Measurements from ENCODE around the gene OGFR.

The OGFR gene, protein sequence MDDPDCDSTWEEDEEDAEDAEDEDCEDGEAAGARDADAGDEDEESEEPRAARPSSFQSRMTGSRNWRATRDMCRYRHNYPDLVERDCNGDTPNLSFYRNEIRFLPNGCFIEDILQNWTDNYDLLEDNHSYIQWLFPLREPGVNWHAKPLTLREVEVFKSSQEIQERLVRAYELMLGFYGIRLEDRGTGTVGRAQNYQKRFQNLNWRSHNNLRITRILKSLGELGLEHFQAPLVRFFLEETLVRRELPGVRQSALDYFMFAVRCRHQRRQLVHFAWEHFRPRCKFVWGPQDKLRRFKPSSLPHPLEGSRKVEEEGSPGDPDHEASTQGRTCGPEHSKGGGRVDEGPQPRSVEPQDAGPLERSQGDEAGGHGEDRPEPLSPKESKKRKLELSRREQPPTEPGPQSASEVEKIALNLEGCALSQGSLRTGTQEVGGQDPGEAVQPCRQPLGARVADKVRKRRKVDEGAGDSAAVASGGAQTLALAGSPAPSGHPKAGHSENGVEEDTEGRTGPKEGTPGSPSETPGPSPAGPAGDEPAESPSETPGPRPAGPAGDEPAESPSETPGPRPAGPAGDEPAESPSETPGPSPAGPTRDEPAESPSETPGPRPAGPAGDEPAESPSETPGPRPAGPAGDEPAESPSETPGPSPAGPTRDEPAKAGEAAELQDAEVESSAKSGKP

GRCh38 chr20:62804627-62805154, at the start of gene OGFR:
Gene OGFR, plus strand, starts transcription at chr20:62804835. Its CDS starts 25 bp downstream, at chr20:62804860.
- DNase-seq: peak; percentile 70

- no peak for DNase-seq
Observed at GRCh38 chr20:62754991-62755356, 49.7 kb upstream of the OGFR start.

DNA sequence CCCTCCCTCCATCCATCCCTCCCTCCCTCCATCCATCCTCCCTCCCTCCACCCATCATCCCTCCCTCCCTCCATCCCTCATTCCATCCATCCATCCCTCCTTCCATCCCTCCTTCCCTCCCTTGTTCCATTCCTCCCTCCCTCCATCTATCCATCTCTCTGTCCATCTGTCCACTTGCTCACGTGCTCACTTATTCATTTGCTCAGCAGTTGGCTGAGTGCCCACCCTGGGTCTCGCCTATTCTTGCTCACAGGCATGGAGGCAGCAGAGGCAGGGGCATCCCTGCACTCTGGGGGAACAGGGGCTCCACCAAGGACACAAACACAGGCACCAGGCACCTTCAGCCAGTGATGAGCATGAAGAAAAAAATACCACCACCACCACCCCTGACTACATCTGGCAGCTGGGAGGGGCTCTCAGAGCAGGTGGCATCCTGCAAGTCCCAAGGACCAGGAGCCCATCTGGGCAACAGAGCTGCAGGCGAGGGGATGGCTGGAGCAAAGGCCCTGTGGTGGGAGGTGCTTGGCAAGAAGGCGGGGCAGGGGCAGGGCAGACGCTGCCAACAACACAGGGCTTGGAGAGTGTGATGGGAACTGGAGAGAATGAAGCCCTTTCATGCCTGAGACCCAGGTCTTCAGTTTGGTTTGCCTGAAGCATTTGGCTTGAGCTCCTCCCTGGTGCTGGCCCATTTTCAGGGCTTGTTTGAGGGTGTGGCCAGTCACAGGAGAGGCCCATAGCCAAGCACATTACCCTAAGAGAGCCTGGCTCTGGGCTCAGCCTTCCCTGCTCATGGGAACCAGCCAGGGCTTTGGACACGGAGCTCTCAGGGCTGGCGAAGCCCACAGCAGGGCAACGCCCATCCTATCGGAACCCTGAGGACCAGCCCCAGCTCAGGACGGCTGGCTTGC, 48.6 kb upstream of the OGFR start:
- no peak for DNase-seq

DNA sequence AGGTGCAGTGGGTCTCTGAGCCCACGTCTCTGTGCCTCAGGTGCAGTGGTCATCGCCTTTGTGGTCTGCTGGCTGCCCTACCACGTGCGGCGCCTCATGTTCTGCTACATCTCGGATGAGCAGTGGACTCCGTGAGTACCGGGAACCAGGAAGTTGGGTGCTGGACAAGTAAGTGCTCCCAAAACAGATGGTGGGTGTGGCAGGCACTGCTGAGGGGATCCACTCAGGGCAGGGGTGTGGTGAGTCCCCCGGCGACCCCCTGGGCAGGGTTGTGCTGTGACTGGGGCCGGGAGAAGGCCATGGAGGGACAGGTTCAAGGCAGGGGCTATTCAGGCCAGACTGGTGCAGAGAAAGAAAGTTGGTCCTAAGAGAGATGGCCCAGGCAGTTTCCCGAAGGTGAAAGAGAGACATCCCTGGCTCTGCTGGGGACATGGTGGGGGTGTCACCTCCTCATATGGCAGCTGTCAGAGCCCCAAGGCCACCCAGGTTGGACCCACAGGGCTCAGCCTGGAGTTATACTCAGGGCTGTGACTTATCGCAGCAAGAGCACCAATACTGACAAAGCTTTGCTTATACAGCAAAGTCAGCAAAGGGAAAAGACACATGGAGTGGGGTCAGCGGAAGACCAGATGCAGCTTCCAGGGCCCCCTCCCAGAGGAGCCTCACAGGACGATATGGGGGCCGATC, 46.3 kb upstream of the OGFR start:
- no peak for DNase-seq

- DNase-seq: no peak
Observed at GRCh38 chr20:62759981-62760431, 44.6 kb upstream of the OGFR start.

DNA sequence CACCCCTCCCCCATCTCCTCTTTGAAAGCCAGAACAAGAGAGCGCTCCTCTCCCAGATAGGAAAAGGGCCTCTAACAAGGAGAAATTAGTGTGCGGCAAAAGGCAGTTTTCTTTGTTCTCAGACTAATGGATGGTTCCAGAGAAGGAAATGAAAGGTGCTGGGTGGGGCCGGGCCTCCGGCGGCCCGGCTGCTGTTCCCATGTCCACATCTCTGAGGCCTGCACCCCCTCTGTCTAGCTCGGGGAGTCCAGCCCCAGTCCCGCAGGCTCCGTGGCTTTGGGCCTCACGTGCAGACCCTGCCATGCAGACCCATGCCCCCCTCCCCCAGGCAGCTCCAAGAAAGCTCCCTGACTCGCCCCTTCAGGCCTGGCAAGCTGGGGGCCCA, 44.2 kb upstream of the OGFR start:
- no peak for DNase-seq

- DNase-seq: no peak
Observed at GRCh38 chr20:62760856-62761758, 43.5 kb upstream of the OGFR start.

- DNase-seq: no peak
Observed at GRCh38 chr20:62761759-62762131, 42.9 kb upstream of the OGFR start.

- no peak for DNase-seq
Observed at GRCh38 chr20:62762376-62762775, 42.3 kb upstream of the OGFR start.

- no peak for DNase-seq
Observed at GRCh38 chr20:62762801-62763368, 41.8 kb upstream of the OGFR start.

GRCh38 chr20:62763404-62763803, 41.2 kb upstream of the OGFR start:
- DNase-seq: no peak

- DNase-seq: no peak
Observed at GRCh38 chr20:62764156-62764935, 40.3 kb upstream of the OGFR start.

DNA sequence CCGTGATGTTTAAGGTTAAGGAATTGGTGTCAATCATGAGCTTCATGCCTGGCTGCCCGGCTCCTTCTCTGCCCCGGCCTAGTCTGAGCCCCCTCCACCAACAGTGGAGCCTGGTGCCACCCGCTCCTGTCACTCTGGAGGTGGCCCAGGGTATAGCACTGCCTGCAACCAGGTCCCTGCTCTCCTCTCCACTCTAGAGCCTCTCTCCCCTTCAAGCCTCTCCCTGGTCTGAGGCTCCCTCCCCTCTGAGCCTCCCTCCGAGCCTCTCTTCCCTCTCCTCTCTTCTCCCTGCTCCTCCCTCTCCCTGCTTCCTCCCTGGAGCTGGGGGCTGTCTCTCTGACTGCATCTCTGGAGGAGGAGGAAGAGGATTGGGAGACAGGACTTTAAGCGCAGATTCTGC, 39.6 kb upstream of the OGFR start:
- no peak for DNase-seq

DNA sequence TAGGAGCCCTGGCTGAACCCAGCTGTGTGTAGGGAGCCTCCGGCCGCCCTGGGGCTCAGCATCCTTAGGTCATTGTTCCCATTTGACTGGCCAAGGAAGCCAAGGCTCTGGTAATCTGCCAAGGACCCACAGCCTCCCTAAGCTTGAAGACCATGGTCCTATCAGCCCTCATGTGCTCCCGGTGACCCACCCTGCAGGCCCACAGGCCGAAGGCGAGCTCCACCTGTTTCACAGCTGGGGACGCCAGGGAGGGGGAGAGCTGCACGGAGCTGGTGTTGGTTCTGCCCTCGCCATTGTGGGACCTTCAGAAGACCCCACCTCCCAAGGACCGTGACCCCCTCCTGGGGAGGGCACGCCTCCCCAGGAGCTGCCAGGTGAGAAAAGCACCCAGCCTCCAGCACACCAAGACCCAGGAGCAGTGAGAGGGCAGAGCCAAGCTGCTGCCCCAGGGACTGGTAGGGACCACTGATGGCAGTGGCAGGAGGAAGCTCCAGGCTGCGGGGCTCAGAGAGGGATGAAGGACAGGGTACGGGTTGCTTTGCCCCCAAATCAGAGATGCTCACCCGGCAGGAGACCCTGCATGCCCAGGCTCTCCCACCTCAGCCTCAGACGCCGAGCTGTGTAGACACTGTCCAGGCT, 39.1 kb upstream of the OGFR start:
- DNase-seq: no peak

DNA sequence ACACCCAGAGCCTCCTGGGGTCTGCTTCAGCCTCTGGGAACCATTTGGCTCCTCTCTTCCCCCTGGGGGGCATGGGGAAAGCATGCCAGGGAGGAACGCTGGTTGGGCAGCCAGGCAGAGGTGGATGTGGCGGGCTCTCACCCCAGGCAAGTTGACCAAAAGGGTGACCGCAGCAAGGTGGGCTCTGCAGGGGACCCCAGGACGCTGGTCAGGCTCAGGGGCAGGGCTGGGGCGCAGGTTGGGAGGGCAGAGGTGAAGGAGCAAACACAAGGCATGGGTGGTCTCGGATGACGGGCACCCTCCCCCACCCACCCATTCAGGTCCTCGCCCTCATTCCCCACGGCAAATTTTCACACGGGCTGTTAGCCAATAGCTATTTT, 38.6 kb upstream of the OGFR start:
- DNase-seq: no peak

- DNase-seq: no peak
Observed at GRCh38 chr20:62766716-62767115, 37.9 kb upstream of the OGFR start.

- no peak for DNase-seq
Observed at GRCh38 chr20:62768234-62768546, 36.4 kb upstream of the OGFR start.

DNA sequence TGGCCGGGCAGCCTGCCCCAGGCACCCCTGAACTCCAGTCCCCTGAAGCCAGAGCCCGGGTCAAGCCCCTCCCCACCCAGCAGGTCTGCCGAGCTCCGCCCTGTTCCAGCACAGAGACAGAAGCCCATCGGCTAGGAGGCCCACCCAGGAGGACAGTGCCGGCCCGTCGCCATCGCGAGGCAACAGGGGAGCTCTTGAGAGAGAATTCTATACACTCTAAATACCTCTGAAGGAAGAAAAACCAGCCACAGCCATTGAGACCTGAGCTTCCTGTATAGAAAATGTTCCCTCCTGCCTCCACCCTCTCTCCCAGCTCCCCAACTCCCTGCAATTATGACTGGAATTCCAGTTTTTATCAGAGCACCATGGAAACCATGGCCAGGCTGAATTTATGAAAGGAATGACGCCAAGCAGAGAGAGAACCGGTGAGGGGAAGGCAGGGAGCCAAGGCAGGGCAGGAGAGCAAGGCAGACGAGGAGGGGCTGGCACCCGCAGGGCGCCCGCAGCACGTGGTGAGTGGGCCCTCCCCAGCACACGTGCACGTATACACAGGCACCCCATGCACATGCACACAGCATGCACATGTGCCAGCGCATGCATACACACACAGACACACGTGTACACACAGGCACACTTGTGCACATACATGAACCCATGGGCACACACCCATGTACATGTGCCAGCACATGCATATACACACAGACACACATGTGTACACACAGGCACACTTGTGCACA, 35.9 kb upstream of the OGFR start:
- DNase-seq: no peak

DNA sequence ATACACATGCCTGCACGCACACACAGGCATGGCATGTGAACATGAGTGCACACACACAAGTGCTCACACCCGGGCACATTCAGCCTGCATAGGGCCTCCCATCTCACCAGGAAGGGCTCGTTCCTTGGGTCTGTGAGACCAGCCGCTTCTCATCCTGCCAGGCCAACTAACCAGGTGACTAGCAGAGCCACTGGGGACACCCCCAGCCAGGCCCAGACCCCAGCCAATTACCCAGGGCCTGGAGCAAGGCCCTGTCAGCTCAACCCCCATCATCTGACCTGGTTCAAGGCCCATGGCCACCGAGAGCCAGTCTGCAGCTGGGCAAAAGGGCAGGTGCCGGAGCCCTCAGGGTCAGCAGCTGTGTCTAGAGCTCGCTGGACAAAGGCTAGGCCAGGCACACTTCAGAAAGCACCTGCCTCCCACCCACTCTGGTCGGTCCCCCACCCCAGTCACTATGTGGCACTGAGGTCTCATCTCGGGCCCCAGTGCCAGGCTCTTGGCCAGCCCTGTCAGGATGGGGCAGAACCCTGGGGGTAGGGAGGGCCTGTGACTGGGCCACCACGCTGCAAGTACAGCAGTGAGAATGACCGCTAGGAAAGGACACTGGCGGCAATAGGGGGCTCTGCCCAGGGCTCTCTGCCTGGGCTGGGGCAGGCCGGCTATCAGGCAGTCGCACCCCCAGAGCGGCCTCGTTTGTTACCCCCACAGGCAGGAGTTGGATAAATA, 35.1 kb upstream of the OGFR start:
- DNase-seq: no peak
